ENCODE results near the gene CCDC197.
A peak's percentile ranks its signal among the peaks of the same experiment; 100 is the strongest.

The CCDC197 gene

GRCh38 chr14:93977171-93977570 lies 19.9 kb upstream of the CCDC197 start:
- Histone ChIP-seq H3K27ac (peak overlapping the region; percentile 75 to 92), H3K4me3 (peak overlapping the region; percentile 70)
- no peak for TF ChIP-seq CTCF (IDR thresholded peaks at IDR 0.05)
- no peak for DNase-seq (ENCODE audit: low spot score)

GRCh38 chr14:93977790-93978581 lies 19.1 kb upstream of the CCDC197 start:
- DNase-seq (ENCODE audit: low spot score): no peak
- TF ChIP-seq CTCF (IDR thresholded peaks at IDR 0.05): no peak
- Histone ChIP-seq H3K4me3 (no peak overlapping the region), H3K27ac (peak overlapping the region; percentile 75 to 92)

GRCh38 chr14:93978735-93979134 lies 18.4 kb upstream of the CCDC197 start:
- H3K27ac ChIP-seq: peak overlapping the region; percentile 75 to 92
- TF ChIP-seq CTCF (IDR thresholded peaks at IDR 0.05): no peak
- no peak for DNase-seq (ENCODE audit: low spot score)
- no peak overlapping the region for H3K4me3 ChIP-seq

GRCh38 chr14:93980456-93981201 lies 16.5 kb upstream of the CCDC197 start:
- peak; percentile 86 for DNase-seq (ENCODE audit: low spot score)
- Histone ChIP-seq H3K4me3 (no peak overlapping the region), H3K27ac (peak overlapping the region; percentile 76 to 92)
- no peak for TF ChIP-seq CTCF (IDR thresholded peaks at IDR 0.05)

GRCh38 chr14:93981316-93982229 lies 15.5 kb upstream of the CCDC197 start:
- H3K4me3 ChIP-seq: no peak overlapping the region
- TF ChIP-seq CTCF (IDR thresholded peaks at IDR 0.05): no peak
- DNase-seq (ENCODE audit: low spot score): no peak
- peak overlapping the region; percentile 76 to 92 for H3K27ac ChIP-seq

GRCh38 chr14:93982230-93983007 lies 14.7 kb upstream of the CCDC197 start:
- H3K4me3 ChIP-seq: no peak overlapping the region
- DNase-seq (ENCODE audit: low spot score): no peak
- peak overlapping the region; percentile 76 to 92 for H3K27ac ChIP-seq
- TF ChIP-seq CTCF (IDR thresholded peaks at IDR 0.05): no peak
